Prostate gland (tissue), 2 donors: ENCODE measurements around the gene GH1. TPM values are rescaled to one million over a fixed set of nuclear protein-coding genes. Genes with fewer than 3 reads are reported as not detected.
"Not testable (repeated sequence)": the region's sequence is repeated elsewhere in the genome, so short reads cannot be mapped to it uniquely, and the experiment has no call there.

Experiments used
- DNase-seq: peaks from one replicate; pipeline ENCODE4 v3.0.0-alpha.2; 2019; ENCODE audit warnings: low spot score
- H3K27ac ChIP-seq, 2 donors: fragments of 200-600 bp; sonication (generic); 2 replicates each; pipeline ENCODE4 v1.5.1; 2017 to 2019
- H3K27me3 ChIP-seq: fragments of 200-600 bp; sonication (generic); replicated peaks from 2 replicates; pipeline ENCODE4 v1.5.1; 2019; ENCODE audit not compliant: insufficient read depth
- H3K36me3 ChIP-seq, 2 donors: fragments of 200-600 bp; sonication (generic); 1 replicate in 1 of 2; 2 replicates in 1 of 2; pipeline versions ENCODE4 v1.5.1 to v1.8.1; 2017 to 2019
- H3K4me1 ChIP-seq: fragments of 200-600 bp; sonication (generic); replicated peaks from 2 replicates; pipeline ENCODE4 v1.5.1; 2019
- H3K4me3 ChIP-seq, 2 donors: fragments of 200-600 bp; sonication (generic); 2 replicates each; pipeline ENCODE4 v1.5.1; 2017 to 2019
- H3K9me3 ChIP-seq: fragments of 200-600 bp; sonication (generic); 2 replicates; pipeline ENCODE4 v1.5.1; 2017
- POLR2A ChIP-seq: fragments of 450-650 bp; IDR thresholded peaks from one replicate; pipeline ENCODE4 v1.6.1; 2016; ENCODE audit warnings: antibody characterized with exemption, mild to moderate bottlenecking
- POLR2AphosphoS5 ChIP-seq: sonication (generic); formaldehyde crosslinking; IDR thresholded peaks from one replicate; pipeline ENCODE4 v1.6.1; 2017; ENCODE audit warnings: antibody characterized with exemption
- WGBS: methylation state at CpG from one replicate; pipeline ENCODE4 v1.1.5; 2018; 5-methylcytosine and 5-hydroxymethylcytosine counted together
- intact Hi-C: fragments of 100-400 bp; cut with DNase I; formaldehyde crosslinking; loops from one replicate; pipeline ENCODE4 v1.14.2; 2022
- total RNA-seq, 2 donors: library from RNA; depleted of rRNA; stranded (reverse); fragments of >200 nt; gene quantifications; one replicate each; pipeline ENCODE4 v1.1.0, GENCODE V29; 2016
- TF ChIP-seq, protein P1 (sequence below), 4 experiments: fragments of 200-600 bp in 2 of 4; fragments of 450-650 bp in 2 of 4; sonication (generic) in 2 of 4; IDR thresholded peaks; 1 replicate in 3 of 4; 2 replicates in 1 of 4; pipeline ENCODE4 v1.5.1; 2016 to 2019; ENCODE audit warnings: antibody characterized with exemption in 4 of 4, mild to moderate bottlenecking in 2 of 4, moderate library complexity in 2 of 4

Gene GH1
- total RNA-seq, 2 donors from 2014 or later = not detected

DNA sequence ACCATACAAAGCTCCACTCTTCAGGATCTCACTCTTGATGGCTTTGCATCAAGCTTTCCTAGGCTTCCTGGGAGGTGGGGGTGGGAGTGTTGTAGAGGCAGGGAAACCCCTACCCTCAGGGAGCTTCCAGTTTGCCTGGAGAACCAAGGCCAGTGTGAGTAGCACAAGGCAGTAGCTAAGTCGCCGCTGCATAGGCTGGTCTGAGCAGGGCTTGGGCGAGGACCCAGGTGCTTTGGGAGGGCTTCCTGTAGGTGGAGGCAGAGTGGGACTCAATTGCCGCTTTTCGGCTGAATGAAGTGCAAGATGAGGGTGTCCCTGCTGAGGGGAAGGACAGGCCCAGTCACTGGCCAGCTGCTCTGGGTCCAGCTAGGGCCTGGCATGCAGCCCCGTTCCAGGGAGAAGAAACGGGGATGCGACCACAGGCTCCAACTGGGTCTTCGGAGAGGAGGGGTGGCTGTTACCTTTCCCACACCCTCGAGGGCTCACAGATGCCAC, 9.6 kb upstream of the GH1 start:
- WGBS = 84% methylated on average over 10 of the region's 10 CpGs
- intact Hi-C loops = no loop called here
- Histone ChIP-seq H3K27ac (no peak overlapping the region), H3K9me3 (no peaks in the 10 kb centered on the region), H3K36me3 (no peaks in the 10 kb centered on the region), H3K27me3 (no peaks in the 10 kb centered on the region), H3K4me1 (no peaks in the 10 kb centered on the region), H3K4me3 (no peak overlapping the region)
- no peak for DNase-seq
- TF ChIP-seq POLR2AphosphoS5 (no peak), POLR2A (no peak)
- TF ChIP-seq, protein P1, sequence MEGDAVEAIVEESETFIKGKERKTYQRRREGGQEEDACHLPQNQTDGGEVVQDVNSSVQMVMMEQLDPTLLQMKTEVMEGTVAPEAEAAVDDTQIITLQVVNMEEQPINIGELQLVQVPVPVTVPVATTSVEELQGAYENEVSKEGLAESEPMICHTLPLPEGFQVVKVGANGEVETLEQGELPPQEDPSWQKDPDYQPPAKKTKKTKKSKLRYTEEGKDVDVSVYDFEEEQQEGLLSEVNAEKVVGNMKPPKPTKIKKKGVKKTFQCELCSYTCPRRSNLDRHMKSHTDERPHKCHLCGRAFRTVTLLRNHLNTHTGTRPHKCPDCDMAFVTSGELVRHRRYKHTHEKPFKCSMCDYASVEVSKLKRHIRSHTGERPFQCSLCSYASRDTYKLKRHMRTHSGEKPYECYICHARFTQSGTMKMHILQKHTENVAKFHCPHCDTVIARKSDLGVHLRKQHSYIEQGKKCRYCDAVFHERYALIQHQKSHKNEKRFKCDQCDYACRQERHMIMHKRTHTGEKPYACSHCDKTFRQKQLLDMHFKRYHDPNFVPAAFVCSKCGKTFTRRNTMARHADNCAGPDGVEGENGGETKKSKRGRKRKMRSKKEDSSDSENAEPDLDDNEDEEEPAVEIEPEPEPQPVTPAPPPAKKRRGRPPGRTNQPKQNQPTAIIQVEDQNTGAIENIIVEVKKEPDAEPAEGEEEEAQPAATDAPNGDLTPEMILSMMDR (IDR thresholded peaks at IDR 0.05) = no peak

DNA sequence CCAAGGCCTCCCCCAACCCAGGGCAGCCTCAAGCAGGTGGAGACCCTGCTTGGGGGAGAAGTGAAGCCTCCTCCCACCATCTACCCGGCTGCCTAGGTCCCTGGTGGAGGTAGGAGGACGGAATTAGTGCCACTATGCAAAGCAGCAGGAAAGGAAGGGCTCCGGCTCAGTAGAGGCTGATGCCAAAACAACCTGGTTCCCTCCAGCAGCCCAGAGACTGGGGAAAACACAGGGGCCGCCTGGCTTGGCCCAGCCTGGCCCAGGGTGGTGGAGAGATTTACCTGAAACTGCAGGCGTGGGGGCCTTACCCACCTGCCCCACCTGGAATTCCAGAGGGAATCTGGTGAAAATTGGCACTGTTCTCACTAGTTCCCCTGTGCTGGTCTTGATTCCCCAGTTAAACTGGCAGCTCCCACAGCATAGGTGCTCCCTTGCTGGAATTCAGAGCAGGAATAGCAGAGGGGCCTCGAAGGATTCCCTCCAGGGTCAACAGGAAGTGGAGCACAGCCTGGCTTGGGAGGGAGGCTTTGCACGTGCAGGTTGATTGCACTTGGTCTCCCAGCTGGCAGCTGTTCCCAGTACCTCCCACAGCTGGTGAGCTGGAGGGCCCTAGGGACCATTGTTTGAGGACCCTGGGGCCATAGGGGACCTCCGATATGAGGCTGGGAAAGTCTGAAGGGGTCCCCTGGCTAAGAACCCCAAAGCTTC, 9.0 kb upstream of the GH1 start:
- WGBS = 73% methylated on average over 8 of the region's 8 CpGs
- Histone ChIP-seq H3K27me3 (no peaks in the 10 kb centered on the region), H3K4me1 (no peaks in the 10 kb centered on the region), H3K4me3 (no peak overlapping the region), H3K27ac (no peak overlapping the region), H3K9me3 (no peaks in the 10 kb centered on the region), H3K36me3 (no peaks in the 10 kb centered on the region)
- intact Hi-C loops = no loop called here
- no peak for DNase-seq
- TF ChIP-seq POLR2AphosphoS5 = no peak
- no peak for TF ChIP-seq POLR2A
- TF ChIP-seq, protein P1 (IDR thresholded peaks at IDR 0.05) = no peak

DNA sequence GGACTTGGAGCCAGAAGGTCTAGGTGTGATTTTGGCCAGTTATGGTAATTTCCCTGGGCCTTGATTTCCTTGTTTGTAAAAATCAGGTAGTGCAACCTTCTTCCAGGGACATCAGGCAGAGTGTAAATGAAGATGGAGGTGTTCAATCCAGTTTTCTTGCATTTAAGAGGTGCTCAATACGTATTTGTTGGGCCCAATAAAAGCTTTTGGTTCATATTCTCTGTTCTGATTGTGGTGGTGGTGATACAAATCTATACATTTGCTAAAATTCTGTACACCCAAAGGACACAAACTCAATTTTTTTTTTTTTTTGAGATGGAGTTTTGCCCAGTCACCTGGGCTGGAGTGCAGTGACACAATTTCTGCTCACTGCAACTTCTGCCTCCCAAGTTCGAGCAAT, 7.5 kb upstream of the GH1 start:
- H3K27me3 ChIP-seq = no peaks in the 10 kb centered on the region
- no peaks in the 10 kb centered on the region for H3K4me1 ChIP-seq
- WGBS = 100% methylated on average over 2 of the region's 2 CpGs
- no peak for DNase-seq
- no peak overlapping the region for H3K27ac ChIP-seq
- intact Hi-C loops = no loop called here
- H3K36me3 ChIP-seq = no peaks in the 10 kb centered on the region
- no peak for TF ChIP-seq POLR2A
- H3K9me3 ChIP-seq = no peaks in the 10 kb centered on the region
- no peak overlapping the region for H3K4me3 ChIP-seq

DNA sequence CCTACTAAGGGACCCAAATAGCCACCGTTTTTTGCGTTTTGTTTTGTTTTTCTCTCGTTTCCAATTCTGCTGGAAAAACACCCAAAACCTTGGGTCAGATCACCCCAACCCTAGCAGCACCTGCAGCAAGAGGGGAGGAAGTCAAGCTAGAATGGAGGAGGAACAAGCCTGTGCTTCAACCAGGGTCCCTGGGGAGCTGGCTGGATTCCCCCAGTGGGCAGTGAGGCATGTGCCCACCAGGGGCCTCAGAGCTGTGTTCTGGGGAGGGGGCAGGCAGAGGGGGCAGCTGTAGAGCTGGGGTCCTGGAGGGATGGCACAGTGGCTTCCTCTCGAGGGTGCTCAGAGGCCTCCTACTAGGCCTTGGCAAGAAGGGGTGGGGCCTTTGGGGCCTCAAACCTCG, 7.0 kb upstream of the GH1 start:
- 82% methylated on average over 5 of the region's 5 CpGs for WGBS
- Histone ChIP-seq H3K4me3 (no peak overlapping the region), H3K36me3 (no peaks in the 10 kb centered on the region), H3K27ac (no peak overlapping the region), H3K4me1 (no peaks in the 10 kb centered on the region), H3K27me3 (no peaks in the 10 kb centered on the region), H3K9me3 (no peaks in the 10 kb centered on the region)
- intact Hi-C loops = no loop called here
- DNase-seq = no peak
- TF ChIP-seq POLR2A = no peak
- TF ChIP-seq, protein P1 (IDR thresholded peaks at IDR 0.05) = no peak
- TF ChIP-seq POLR2AphosphoS5 = no peak

DNA sequence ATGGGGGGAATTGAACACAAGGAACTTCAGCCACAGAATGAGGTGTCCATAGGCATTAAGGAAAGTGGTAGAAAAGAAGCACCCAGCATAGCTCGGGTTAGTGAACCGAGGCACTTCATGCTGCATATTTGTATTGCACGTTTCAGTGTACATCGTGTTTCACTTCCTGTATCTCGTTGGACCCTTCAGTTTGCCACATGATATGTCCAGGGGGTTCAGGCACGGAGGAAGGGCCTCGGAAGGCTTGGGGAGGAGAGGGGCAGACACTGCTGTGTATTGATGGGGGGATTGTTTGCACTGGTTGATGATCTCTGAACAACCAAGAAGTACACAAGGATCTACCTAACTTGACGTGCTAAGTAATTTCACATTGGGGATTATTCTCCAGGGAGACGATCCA, 3.8 kb upstream of the GH1 start:
- H3K4me1 ChIP-seq, H3K27me3 ChIP-seq, H3K27ac ChIP-seq, DNase-seq, intact Hi-C loops, H3K4me3 ChIP-seq, H3K36me3 ChIP-seq, H3K9me3 ChIP-seq: not testable (repeated sequence)
- 76% methylated on average over 9 of the region's 9 CpGs for WGBS

DNA sequence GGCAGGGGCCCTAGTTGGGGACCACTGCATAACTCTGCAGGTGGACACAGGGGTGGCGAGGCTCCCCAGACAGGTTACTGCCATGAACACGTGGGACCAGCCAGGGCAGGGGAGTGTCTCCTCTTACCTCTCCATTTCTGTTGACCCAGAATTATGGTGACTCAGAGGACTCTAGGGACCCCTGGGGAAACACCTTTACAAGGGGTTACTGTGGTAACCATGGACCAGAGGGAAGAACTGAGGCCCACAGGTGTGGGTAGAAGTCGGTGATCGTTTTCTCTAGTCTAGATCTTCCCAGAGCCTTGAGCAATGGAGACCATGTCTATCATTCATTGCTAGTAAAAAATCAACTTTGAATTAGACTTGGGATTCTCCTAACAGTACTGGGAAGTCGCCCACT, 2.1 kb upstream of the GH1 start:
- DNase-seq, H3K4me1 ChIP-seq, H3K9me3 ChIP-seq, H3K4me3 ChIP-seq, intact Hi-C loops, H3K36me3 ChIP-seq, H3K27ac ChIP-seq, H3K27me3 ChIP-seq: not testable (repeated sequence)
- 71% methylated on average over 5 of the region's 5 CpGs for whole genome bisulfite sequencing

DNA sequence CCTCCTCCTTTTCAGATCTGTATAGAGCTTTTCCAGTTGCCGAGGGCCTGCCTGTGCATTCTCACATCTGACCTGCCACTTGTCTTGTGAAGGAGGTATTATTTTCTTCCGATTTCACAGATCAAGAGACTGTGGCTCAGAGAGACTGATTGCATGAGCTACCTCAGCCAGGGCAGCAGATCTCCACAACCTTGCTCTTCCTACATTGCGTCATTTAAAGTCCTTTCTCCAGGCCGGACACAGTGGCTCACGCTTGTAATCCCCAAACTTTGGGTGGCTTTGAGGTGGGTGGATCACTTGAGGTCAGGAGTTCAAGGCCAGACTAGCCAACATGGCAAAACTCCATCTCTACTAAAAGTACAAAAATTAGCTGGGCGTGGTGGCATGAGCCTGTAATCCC, 1.4 kb upstream of the GH1 start:
- intact Hi-C loops = not testable (repeated sequence)
- WGBS = 92% methylated on average over 6 of the region's 6 CpGs

More for the DNA sequence above, 1.4 kb upstream of the GH1 start:
- not testable (repeated sequence) for H3K27ac ChIP-seq, H3K4me3 ChIP-seq, H3K9me3 ChIP-seq, H3K36me3 ChIP-seq, H3K27me3 ChIP-seq, H3K4me1 ChIP-seq, DNase-seq
